Lower leg skin (tissue), 4 donors: ENCODE results near the gene IRF2BP1. TPM values are rescaled to one million over a fixed set of nuclear protein-coding genes. Genes with fewer than 3 reads are reported as not detected.
A peak's percentile ranks its signal among the peaks of the same experiment; 100 is the strongest.

Experiments
- DNase-seq, 2 donors: peaks; one replicate each; pipeline ENCODE4 v3.0.0-alpha.2; 2019; ENCODE audit warnings: low spot score in 2 of 2
- H3K4me3 ChIP-seq: fragments of 200-600 bp; sonication (generic); 2 replicates; pipeline ENCODE4 v1.5.1; 2017; ENCODE audit warnings: mild to moderate bottlenecking, low read depth; ENCODE audit not compliant: poor library complexity, severe bottlenecking
- POLR2A ChIP-seq, 2 donors: fragments of 450-650 bp; IDR thresholded peaks; one replicate each; pipeline ENCODE4 v1.6.1; 2016 to 2017; ENCODE audit warnings: antibody characterized with exemption in 2 of 2, mild to moderate bottlenecking in 1 of 2, moderate library complexity in 1 of 2
- WGBS, 2 donors: methylation state at CpG; one replicate each; pipeline ENCODE4 v1.1.5; 2018; 5-methylcytosine and 5-hydroxymethylcytosine counted together
- intact Hi-C: fragments of 100-400 bp; cut with DNase I; formaldehyde crosslinking; loops from one replicate; pipeline ENCODE4 v1.15.0; 2023; ENCODE audit warnings: low total_unique reads
- total RNA-seq, 4 donors: library from RNA; depleted of rRNA; stranded (reverse); fragments of >200 nt; gene quantifications; one replicate each; pipeline ENCODE4 v1.1.0, GENCODE V29; 2016
- TF ChIP-seq, protein P1 (sequence below), 3 donors: fragments of 450-650 bp; IDR thresholded peaks; one replicate each; pipeline ENCODE4 v1.5.1; 2016; ENCODE audit warnings: antibody characterized with exemption in 3 of 3, mild to moderate bottlenecking in 3 of 3, moderate library complexity in 2 of 3

Gene IRF2BP1
- total RNA-seq, 4 donors from 2014 or later, result 38.9 to 44.0 (median 42.8) TPM

DNA sequence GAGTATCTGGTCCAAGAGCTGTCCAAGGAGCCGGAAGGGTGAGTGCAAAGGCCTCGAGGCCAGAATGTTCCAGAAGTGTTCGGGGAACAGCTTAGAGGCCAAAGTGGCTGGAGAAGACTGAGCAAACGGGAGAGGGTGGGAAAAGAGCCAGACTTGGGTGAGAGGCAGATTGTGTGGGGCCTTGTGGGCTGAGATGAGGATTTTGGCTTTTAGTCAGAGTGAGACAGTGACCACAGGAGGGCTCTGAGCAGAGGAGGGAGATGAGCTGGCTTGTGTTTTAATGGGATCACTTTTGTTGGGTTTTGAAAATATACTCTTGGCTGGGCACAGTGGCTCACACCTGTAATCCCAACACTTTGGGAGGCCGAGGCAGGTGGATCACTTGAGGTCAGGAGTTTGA lies 23.0 kb upstream of the IRF2BP1 start:
- TF ChIP-seq, protein P1, sequence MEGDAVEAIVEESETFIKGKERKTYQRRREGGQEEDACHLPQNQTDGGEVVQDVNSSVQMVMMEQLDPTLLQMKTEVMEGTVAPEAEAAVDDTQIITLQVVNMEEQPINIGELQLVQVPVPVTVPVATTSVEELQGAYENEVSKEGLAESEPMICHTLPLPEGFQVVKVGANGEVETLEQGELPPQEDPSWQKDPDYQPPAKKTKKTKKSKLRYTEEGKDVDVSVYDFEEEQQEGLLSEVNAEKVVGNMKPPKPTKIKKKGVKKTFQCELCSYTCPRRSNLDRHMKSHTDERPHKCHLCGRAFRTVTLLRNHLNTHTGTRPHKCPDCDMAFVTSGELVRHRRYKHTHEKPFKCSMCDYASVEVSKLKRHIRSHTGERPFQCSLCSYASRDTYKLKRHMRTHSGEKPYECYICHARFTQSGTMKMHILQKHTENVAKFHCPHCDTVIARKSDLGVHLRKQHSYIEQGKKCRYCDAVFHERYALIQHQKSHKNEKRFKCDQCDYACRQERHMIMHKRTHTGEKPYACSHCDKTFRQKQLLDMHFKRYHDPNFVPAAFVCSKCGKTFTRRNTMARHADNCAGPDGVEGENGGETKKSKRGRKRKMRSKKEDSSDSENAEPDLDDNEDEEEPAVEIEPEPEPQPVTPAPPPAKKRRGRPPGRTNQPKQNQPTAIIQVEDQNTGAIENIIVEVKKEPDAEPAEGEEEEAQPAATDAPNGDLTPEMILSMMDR (IDR thresholded peaks at IDR 0.05), result no peak
- no peak for TF ChIP-seq POLR2A (IDR thresholded peaks at IDR 0.05)
- WGBS, 2 donors, result 81 to 82% methylated on average over 5 of the region's 5 CpGs
- intact Hi-C loops, result no loop called here
- no peak overlapping the region for H3K4me3 ChIP-seq
- DNase-seq, result no peak

DNA sequence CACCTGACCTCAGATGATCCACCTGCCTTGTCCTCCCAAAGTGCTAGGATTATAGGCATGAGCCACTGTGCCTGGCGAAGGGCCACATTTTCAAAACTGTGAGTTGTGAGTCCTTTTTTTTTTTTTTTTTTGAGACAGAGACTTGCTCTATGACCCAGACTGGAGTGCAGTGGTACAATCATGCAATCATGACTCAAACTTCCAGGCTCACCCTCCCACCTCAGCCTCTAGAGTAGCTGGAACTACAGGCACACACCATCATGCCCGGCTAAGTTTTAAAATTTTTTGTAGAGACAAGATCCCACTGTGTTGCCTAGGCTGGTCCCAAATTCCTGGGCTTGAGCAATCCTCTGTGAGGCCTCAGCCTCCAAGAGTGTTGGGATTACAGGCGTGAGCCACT lies 20.3 kb upstream of the IRF2BP1 start:
- WGBS, 2 donors, result 88 to 96% methylated on average over 3 of the region's 3 CpGs

GRCh38 chr19:45905011-45905410 lies 19.1 kb upstream of the IRF2BP1 start:
- intact Hi-C loops, result no loop called here
- H3K4me3 ChIP-seq, result no peak overlapping the region
- no peak for DNase-seq
- no peak for TF ChIP-seq POLR2A (IDR thresholded peaks at IDR 0.05)
- TF ChIP-seq, protein P1 (IDR thresholded peaks at IDR 0.05), result no peak
- 74 to 77% methylated on average over 10 of the region's 10 CpGs for WGBS, 2 donors

More for the DNA sequence above, 20.3 kb upstream of the IRF2BP1 start:
- no peak overlapping the region for H3K4me3 ChIP-seq
- intact Hi-C loops, result no loop called here
- TF ChIP-seq POLR2A (IDR thresholded peaks at IDR 0.05), result no peak
- TF ChIP-seq, protein P1 (IDR thresholded peaks at IDR 0.05), result no peak
- DNase-seq, result no peak

- 2 to 3% methylated on average over 44 to 68 of the region's 73 CpGs for WGBS, 2 donors
- DNase-seq, result peak; percentile 95 to 99
- TF ChIP-seq POLR2A (IDR thresholded peaks at IDR 0.05), result peak in 1 of 2 donors; percentile 32
- TF ChIP-seq, protein P1 (IDR thresholded peaks at IDR 0.05), result no peak
- peak overlapping the region; percentile 45 for H3K4me3 ChIP-seq
- intact Hi-C loops, result no loop called here
Observed at GRCh38 chr19:45902651-45903625, 17.0 kb upstream of the IRF2BP1 start.

- intact Hi-C loops, result no loop called here
- TF ChIP-seq POLR2A (IDR thresholded peaks at IDR 0.05), result no peak
- TF ChIP-seq, protein P1 (IDR thresholded peaks at IDR 0.05), result no peak
- no peak for DNase-seq
- peak within 1 kb of the TSS; percentile 45 for H3K4me3 ChIP-seq
- 1% methylated on average over 42 to 45 of the region's 47 CpGs for WGBS, 2 donors
Observed at GRCh38 chr19:45901912-45902650, 16.1 kb upstream of the IRF2BP1 start, which contains the start of gene MYPOP. Gene MYPOP (minus strand): TSS chr19:45902613. CDS start chr19:45901773, 840 bp downstream.
